RWPE2 (cell line): Measurements from ENCODE around the gene SCARB1.

ENCODE experiments used
- ATAC-seq: fragments of 200-7000 bp; cut with Tn5 transposase; 3 replicates; pipeline ENCODE4 v1.9.1; 2021; ENCODE audit warnings: low read depth
- DNase-seq: peaks from one replicate; pipeline ENCODE4 v3.0.0-alpha.2; 2020; ENCODE audit warnings: low spot score
- H3K27ac ChIP-seq: fragments of 450-650 bp; 2 replicates; pipeline ENCODE4 v1.5.1; 2017; ENCODE audit warnings: mild to moderate bottlenecking; ENCODE audit not compliant: poor library complexity, severe bottlenecking
- H3K27me3 ChIP-seq: fragments of 250-450 bp; sonication (Bioruptor Pico); 2 replicates; pipeline ENCODE4 v1.5.1; 2021; ENCODE audit warnings: mild to moderate bottlenecking, moderate library complexity; ENCODE audit not compliant: insufficient read depth, poor library complexity, severe bottlenecking
- H3K36me3 ChIP-seq: fragments of 250-450 bp; sonication (Bioruptor Pico); 2 replicates; pipeline ENCODE4 v1.5.1; 2020; ENCODE audit warnings: low read depth, mild to moderate bottlenecking, moderate library complexity
- H3K4me1 ChIP-seq: fragments of 250-450 bp; sonication (Bioruptor Pico); 2 replicates; pipeline ENCODE4 v1.5.1; 2021; ENCODE audit warnings: mild to moderate bottlenecking, moderate library complexity; ENCODE audit not compliant: insufficient read depth, poor library complexity, severe bottlenecking
- H3K4me3 ChIP-seq: fragments of 250-450 bp; sonication (Bioruptor Pico); 2 replicates; pipeline ENCODE4 v1.5.1; 2021; ENCODE audit warnings: mild to moderate bottlenecking, moderate library complexity; ENCODE audit not compliant: severe bottlenecking
- H3K9me3 ChIP-seq: fragments of 250-450 bp; sonication (Bioruptor Pico); 2 replicates; pipeline ENCODE4 v1.5.1; 2021; ENCODE audit warnings: mild to moderate bottlenecking, moderate library complexity; ENCODE audit not compliant: severe bottlenecking
- TF ChIP-seq, protein P1 (sequence below): fragments of 450-650 bp; IDR thresholded peaks from one replicate; pipeline ENCODE4 v1.5.1; 2017; ENCODE audit warnings: mild to moderate bottlenecking, moderate library complexity; ENCODE audit not compliant: poor library complexity, severe bottlenecking

The SCARB1 gene

DNA sequence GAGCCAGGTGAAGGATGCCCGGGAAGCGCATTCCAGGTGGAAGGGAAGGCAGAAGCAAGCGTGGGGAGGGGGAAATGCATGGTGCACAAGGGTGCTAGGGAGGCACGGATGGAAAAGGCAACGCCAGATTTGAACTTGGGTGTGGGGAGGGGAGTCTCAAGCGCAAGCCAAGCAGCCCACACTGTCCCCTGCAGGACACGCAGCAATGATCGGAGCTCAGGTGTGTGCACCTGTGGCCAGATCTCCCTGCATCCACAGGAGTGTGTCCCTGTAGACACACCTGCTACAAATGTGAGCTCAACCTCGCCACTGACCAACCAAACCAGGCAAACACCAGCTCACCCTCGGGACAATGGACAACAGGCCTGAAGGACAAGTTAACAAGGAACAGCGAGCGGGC is 63.2 kb downstream of the SCARB1 start:
- no peaks in the 10 kb centered on the region for H3K9me3 ChIP-seq
- DNase-seq (no peak), ATAC-seq (no peak)
- H3K36me3 ChIP-seq = peaks cover 52% of the 10 kb centered on the region
- no peaks in the 10 kb centered on the region for H3K4me1 ChIP-seq
- H3K27me3 ChIP-seq = no peaks in the 10 kb centered on the region
- no peak overlapping the region for H3K4me3 ChIP-seq
- H3K27ac ChIP-seq = no peak overlapping the region
- TF ChIP-seq, protein P1, sequence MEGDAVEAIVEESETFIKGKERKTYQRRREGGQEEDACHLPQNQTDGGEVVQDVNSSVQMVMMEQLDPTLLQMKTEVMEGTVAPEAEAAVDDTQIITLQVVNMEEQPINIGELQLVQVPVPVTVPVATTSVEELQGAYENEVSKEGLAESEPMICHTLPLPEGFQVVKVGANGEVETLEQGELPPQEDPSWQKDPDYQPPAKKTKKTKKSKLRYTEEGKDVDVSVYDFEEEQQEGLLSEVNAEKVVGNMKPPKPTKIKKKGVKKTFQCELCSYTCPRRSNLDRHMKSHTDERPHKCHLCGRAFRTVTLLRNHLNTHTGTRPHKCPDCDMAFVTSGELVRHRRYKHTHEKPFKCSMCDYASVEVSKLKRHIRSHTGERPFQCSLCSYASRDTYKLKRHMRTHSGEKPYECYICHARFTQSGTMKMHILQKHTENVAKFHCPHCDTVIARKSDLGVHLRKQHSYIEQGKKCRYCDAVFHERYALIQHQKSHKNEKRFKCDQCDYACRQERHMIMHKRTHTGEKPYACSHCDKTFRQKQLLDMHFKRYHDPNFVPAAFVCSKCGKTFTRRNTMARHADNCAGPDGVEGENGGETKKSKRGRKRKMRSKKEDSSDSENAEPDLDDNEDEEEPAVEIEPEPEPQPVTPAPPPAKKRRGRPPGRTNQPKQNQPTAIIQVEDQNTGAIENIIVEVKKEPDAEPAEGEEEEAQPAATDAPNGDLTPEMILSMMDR = no peak

- H3K27me3 ChIP-seq = no peaks in the 10 kb centered on the region
- TF ChIP-seq, protein P1 = no peak
- H3K27ac ChIP-seq = no peak overlapping the region
- peaks cover 46% of the 10 kb centered on the region for H3K36me3 ChIP-seq
- no peak for ATAC-seq
- DNase-seq = no peak
- H3K4me3 ChIP-seq = no peak overlapping the region
- no peaks in the 10 kb centered on the region for H3K9me3 ChIP-seq
- H3K4me1 ChIP-seq = no peaks in the 10 kb centered on the region
Observed at GRCh38 chr12:124797321-124797720, 66.3 kb downstream of the SCARB1 start.

- Histone ChIP-seq H3K36me3 (peaks cover 53% of the 10 kb centered on the region), H3K27ac (no peak overlapping the region), H3K9me3 (no peaks in the 10 kb centered on the region), H3K27me3 (no peaks in the 10 kb centered on the region), H3K4me3 (no peak overlapping the region), H3K4me1 (no peaks in the 10 kb centered on the region)
- no peak for ATAC-seq
- DNase-seq = no peak
- TF ChIP-seq, protein P1 = no peak
Observed at GRCh38 chr12:124796303-124796960, 67.2 kb downstream of the SCARB1 start.

DNA sequence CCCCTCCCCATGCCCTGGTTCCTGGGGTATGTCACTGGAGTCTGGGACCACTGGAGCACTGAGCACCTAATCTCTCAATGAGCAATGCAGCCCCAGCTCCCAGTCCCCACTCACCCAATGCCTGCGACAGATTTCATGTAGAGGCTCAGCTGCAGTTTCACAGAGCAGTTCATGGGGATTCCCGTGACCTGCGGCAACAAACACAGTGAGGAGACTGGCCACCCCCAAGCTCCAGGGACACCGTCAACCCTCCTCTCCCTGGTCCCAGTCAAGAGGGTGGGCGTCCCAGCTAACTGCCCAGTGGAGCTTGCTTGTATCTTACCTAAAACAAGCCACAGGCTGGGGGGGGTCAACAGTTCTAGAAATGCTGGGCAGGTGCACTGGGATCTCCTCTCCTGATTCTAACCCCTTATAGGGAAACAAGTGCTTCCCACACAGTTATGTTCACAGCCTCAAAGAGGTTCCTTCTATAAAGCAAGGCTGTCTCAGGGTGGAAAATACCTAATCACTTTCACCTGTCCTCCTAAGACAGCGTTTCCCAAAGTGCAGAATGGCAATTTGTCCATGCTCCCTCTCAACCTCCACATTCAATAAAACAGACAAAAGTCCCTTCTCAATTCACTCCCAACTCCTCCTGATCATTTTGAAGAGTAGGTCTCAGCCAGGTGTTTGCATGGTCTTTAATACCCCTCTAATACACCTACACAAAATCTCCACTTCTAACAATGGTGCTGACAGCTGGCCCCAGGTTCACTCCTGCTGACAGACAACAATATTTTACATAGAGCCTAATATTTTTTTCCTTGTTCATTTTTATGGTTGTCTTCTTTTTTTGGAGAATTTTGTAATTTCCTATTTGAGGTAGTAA is 68.3 kb downstream of the SCARB1 start:
- no peak overlapping the region for H3K4me3 ChIP-seq
- DNase-seq = no peak
- ATAC-seq = no peak
- TF ChIP-seq, protein P1 = no peak
- no peaks in the 10 kb centered on the region for H3K9me3 ChIP-seq
- H3K27me3 ChIP-seq = no peaks in the 10 kb centered on the region
- H3K4me1 ChIP-seq = no peaks in the 10 kb centered on the region
- H3K27ac ChIP-seq = no peak overlapping the region
- peaks cover 55% of the 10 kb centered on the region; the same call in 1 of the 2 replicates for H3K36me3 ChIP-seq

DNA sequence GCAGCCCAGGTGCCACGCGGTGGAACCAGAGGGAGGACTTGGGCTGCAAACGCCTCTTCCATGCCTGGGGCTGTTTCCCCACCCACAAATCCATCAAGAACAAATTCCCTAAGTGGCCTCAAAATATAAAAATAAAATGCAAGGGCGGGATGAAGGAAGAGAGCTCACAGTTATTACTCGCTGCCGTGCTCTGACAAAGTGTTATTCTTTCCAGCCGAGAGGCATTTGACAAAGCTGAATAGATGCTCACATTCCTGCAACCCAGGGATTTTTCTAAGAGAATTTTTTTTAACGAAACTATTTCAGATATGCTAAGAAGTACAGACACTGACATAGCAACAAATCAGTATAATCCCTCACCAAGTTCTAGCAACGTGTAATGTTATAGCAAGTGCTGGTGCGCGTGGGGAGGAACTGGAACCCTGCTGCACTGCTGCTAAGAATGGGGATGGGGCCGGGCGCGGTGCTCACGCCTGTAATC is 70.7 kb downstream of the SCARB1 start:
- ATAC-seq (no peak), DNase-seq (no peak)
- Histone ChIP-seq H3K4me1 (no peaks in the 10 kb centered on the region), H3K36me3 (peaks cover 51% of the 10 kb centered on the region), H3K27me3 (no peaks in the 10 kb centered on the region), H3K9me3 (no peaks in the 10 kb centered on the region), H3K4me3 (no peak overlapping the region), H3K27ac (no peak overlapping the region)
- TF ChIP-seq, protein P1 = no peak
